OCI-LY7 (cell line): ENCODE measurements around the gene PRMT1. TPM values are rescaled to one million over a fixed set of nuclear protein-coding genes. Genes with fewer than 3 reads are reported as not detected.

ENCODE experiments used
- BruUV-seq: library from RNA; stranded (reverse); fragments of 400-500 nt; replicated peaks from 2 replicates; lab custom pipeline; 2021; lab: Mats Ljungman, UMichigan
- CTCF ChIA-PET: fragments of 300-600 bp; sonication (Branson Sonifier 250); formaldehyde crosslinking; loops from one replicate; lab custom pipeline; 2022; ENCODE audit warnings: antibody characterized with exemption; ENCODE audit not compliant: unreplicated experiment; lab: Charles Lee
- POLR2A ChIA-PET: fragments of 300-600 bp; sonication (Branson Sonifier 250); formaldehyde crosslinking; loops from one replicate; lab custom pipeline; 2022; ENCODE audit warnings: antibody characterized with exemption; lab: Charles Lee
- DNase-seq: peaks from one replicate; pipeline ENCODE4 v3.0.0-alpha.2; 2015; ENCODE audit warnings: low spot score
- H2AFZ ChIP-seq: fragments of 200-600 bp; sonication (generic), shearing (Covaris generic); 2 replicates; pipeline ENCODE4 v1.6.1; 2014; ENCODE audit warnings: mild to moderate bottlenecking, antibody characterized with exemption, low read length, moderate library complexity
- H3K27ac ChIP-seq: fragments of 200-600 bp; sonication (generic); 2 replicates; pipeline ENCODE4 v1.5.1; 2014; ENCODE audit warnings: mixed run types, low read depth, mild to moderate bottlenecking, moderate library complexity, low read length, inconsistent platforms; ENCODE audit not compliant: poor library complexity, severe bottlenecking
- H3K36me3 ChIP-seq: fragments of 200-600 bp; sonication (generic); 2 replicates; pipeline ENCODE4 v1.6.1; 2014; ENCODE audit warnings: mild to moderate bottlenecking, antibody characterized with exemption, low read length, moderate library complexity, mixed read lengths; ENCODE audit not compliant: insufficient read depth
- H3K4me1 ChIP-seq: fragments of 200-600 bp; sonication (generic); 2 replicates; pipeline ENCODE4 v1.5.1; 2014; ENCODE audit warnings: mild to moderate bottlenecking, low read length; ENCODE audit not compliant: insufficient read depth, poor library complexity, severe bottlenecking
- H3K4me2 ChIP-seq: fragments of 200-600 bp; sonication (generic); 2 replicates; pipeline ENCODE4 v1.6.1; 2014; ENCODE audit warnings: mild to moderate bottlenecking, low read length
- H3K4me3 ChIP-seq: fragments of 200-600 bp; sonication (generic); 2 replicates; pipeline ENCODE4 v1.5.1; 2014; ENCODE audit warnings: mild to moderate bottlenecking, low read depth, low read length; ENCODE audit not compliant: poor library complexity, severe bottlenecking
- H3K79me2 ChIP-seq: fragments of 200-600 bp; sonication (generic); 2 replicates; pipeline ENCODE4 v1.6.1; 2016; ENCODE audit warnings: low read depth, mild to moderate bottlenecking, low read length, moderate library complexity, mixed read lengths; ENCODE audit not compliant: insufficient read depth
- H3K9me2 ChIP-seq: fragments of 200-600 bp; sonication (generic); 2 replicates; pipeline ENCODE4 v1.6.1; 2016; ENCODE audit warnings: mild to moderate bottlenecking, low read length, mixed read lengths; ENCODE audit not compliant: insufficient read depth
- H3K9me3 ChIP-seq: fragments of 200-600 bp; sonication (generic); 2 replicates; pipeline ENCODE4 v1.6.1; 2014; ENCODE audit warnings: mild to moderate bottlenecking, mixed run types, low read length, mixed read lengths
- H4K20me1 ChIP-seq: fragments of 200-600 bp; sonication (generic); 2 replicates; pipeline ENCODE4 v1.6.1; 2014; ENCODE audit warnings: mild to moderate bottlenecking, antibody characterized with exemption, low read length, moderate library complexity, mixed read lengths; ENCODE audit not compliant: insufficient read depth
- EZH2phosphoT487 ChIP-seq: fragments of 200-600 bp; sonication (generic); IDR thresholded peaks from 2 replicates; pipeline ENCODE4 v1.6.1; 2018; ENCODE audit warnings: low read depth, borderline replicate concordance, mild to moderate bottlenecking, mixed run types, antibody characterized with exemption, low read length, moderate library complexity, mixed read lengths
- intact Hi-C: fragments of 100-400 bp; cut with micrococcal nuclease; formaldehyde crosslinking; loops from one replicate; pipeline ENCODE4 v1.10.0; 2022; ENCODE audit not compliant: unreplicated experiment
- total RNA-seq, 2 experiments: library from RNA; depleted of rRNA in 1 of 2; stranded (reverse); fragments of >200 nt in 1 of 2; shearing (Covaris generic) in 1 of 2; gene quantifications; 2 replicates each; pipeline ENCODE4 v1.2.3, GENCODE V29; 2014 to 2022
- TF ChIP-seq, protein P1 (sequence below): fragments of 200-600 bp; sonication (generic); conservative IDR thresholded peaks from 2 replicates; pipeline ENCODE4 v1.5.1; 2014; ENCODE audit warnings: mild to moderate bottlenecking, antibody characterized with exemption, low read length, moderate library complexity, mixed read lengths

PRMT1 gene
- total RNA-seq, 2 experiments from 2014 or later, result 266 to 403 TPM

DNA sequence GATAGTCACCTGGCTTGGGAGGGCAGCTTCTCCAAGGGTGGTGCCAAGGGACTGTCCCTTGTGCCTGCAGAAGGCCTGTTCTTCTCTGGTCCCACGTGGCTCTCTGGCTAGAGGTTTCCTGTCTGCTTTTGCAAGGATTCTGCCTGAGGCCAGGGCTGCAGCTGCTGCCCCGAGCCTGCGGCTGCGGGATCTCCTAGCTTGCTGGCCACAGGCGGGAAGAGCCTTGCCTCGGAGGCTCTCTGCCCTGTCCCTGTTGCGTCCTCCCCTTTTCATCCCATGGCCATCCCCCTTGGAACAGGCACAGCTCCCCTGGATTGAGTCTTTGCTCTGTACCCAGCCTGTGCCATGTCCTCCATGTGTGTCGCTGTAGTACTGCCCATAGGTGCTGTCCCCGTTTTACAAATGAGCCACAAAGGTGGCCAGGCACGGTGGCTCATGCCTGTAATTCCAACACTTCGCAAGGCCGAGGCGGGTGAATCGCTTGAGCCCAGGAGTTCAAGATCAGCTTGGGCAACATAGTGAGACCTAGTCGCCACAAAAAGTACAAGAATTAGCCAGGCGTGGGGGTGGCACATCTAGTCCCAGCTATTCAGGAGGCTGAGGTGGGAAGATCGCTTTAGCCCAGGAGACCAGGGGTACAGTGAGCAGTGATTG lies 20.5 kb upstream of the PRMT1 start:
- POLR2A ChIA-PET, result interaction anchor here (0.6 to 1.9 kb wide), 2 partner anchors 15 to 19 kb away, joined by 5 read pairs; partner anchors contain the start of gene SCAF1
- Histone ChIP-seq H3K4me1 (no peaks in the 10 kb centered on the region), H2AFZ (no peak overlapping the region), H3K27ac (no peak overlapping the region), H4K20me1 (no peaks in the 10 kb centered on the region), H3K4me2 (no peak overlapping the region), H3K9me3 (no peaks in the 10 kb centered on the region), H3K9me2 (no peaks in the 10 kb centered on the region), H3K36me3 (peaks cover 86% of the 10 kb centered on the region), H3K79me2 (no peaks in the 10 kb centered on the region), H3K4me3 (no peak overlapping the region)
- BruUV-seq, result no TSS peak
- intact Hi-C loops, result no loop called here
- TF ChIP-seq EZH2phosphoT487, result no peak
- TF ChIP-seq, protein P1, sequence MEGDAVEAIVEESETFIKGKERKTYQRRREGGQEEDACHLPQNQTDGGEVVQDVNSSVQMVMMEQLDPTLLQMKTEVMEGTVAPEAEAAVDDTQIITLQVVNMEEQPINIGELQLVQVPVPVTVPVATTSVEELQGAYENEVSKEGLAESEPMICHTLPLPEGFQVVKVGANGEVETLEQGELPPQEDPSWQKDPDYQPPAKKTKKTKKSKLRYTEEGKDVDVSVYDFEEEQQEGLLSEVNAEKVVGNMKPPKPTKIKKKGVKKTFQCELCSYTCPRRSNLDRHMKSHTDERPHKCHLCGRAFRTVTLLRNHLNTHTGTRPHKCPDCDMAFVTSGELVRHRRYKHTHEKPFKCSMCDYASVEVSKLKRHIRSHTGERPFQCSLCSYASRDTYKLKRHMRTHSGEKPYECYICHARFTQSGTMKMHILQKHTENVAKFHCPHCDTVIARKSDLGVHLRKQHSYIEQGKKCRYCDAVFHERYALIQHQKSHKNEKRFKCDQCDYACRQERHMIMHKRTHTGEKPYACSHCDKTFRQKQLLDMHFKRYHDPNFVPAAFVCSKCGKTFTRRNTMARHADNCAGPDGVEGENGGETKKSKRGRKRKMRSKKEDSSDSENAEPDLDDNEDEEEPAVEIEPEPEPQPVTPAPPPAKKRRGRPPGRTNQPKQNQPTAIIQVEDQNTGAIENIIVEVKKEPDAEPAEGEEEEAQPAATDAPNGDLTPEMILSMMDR, result no peak
- CTCF ChIA-PET, result no interaction called here
- no peak for DNase-seq

GRCh38 chr19:49657493-49658138 lies 19.5 kb upstream of the PRMT1 start:
- intact Hi-C loops, result no loop called here
- no peaks in the 10 kb centered on the region for H3K4me1 ChIP-seq
- H3K9me3 ChIP-seq, result no peaks in the 10 kb centered on the region
- no peak overlapping the region for H3K27ac ChIP-seq
- H3K4me3 ChIP-seq, result no peak overlapping the region
- H4K20me1 ChIP-seq, result no peaks in the 10 kb centered on the region
- H3K36me3 ChIP-seq, result peaks cover 91% of the 10 kb centered on the region
- no peak for TF ChIP-seq EZH2phosphoT487
- TF ChIP-seq, protein P1, result no peak
- DNase-seq, result no peak
- H3K4me2 ChIP-seq, result no peak overlapping the region
- ChIA-PET CTCF (no interaction called here), POLR2A (interaction anchor here (0.5 kb wide), 1 partner anchor 9 kb away, joined by 3 read pairs; no protein-coding TSS in a partner anchor)
- no TSS peak for BruUV-seq
- H3K79me2 ChIP-seq, result no peaks in the 10 kb centered on the region
- no peak overlapping the region for H2AFZ ChIP-seq
- no peaks in the 10 kb centered on the region for H3K9me2 ChIP-seq

DNA sequence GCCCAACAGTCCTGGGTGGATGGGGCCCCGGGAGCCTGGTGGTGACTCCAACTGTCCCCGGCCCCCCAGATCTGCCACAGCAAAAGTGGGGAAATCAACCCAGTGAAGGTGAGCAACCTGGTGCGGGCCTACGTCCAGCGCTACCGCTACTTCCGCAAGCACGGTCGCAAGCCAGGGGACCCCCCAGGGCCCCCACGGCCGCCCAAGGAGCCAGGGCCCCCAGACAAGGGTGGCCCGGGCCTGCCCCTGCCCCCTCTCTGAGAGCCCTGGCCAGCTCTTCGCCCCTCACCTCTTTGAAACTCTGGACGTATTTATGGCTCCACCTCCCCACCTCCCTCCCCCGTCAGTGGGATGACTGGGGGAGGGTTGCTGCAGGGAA lies 18.9 kb upstream of the PRMT1 start:
- CTCF ChIA-PET, result no interaction called here
- H3K27ac ChIP-seq, result no peak overlapping the region
- POLR2A ChIA-PET, result interaction anchor here (0.5 kb wide), 1 partner anchor 9 kb away, joined by 3 read pairs; no protein-coding TSS in a partner anchor

More for the DNA sequence above, 18.9 kb upstream of the PRMT1 start:
- Histone ChIP-seq H4K20me1 (no peaks in the 10 kb centered on the region), H2AFZ (no peak overlapping the region), H3K9me3 (no peaks in the 10 kb centered on the region), H3K4me3 (no peak overlapping the region), H3K79me2 (no peaks in the 10 kb centered on the region), H3K4me1 (no peaks in the 10 kb centered on the region), H3K36me3 (peaks cover 91% of the 10 kb centered on the region), H3K4me2 (no peak overlapping the region), H3K9me2 (no peaks in the 10 kb centered on the region)
- DNase-seq, result no peak
- TSS peak; percentile 67 for BruUV-seq
- intact Hi-C loops, result no loop called here
- TF ChIP-seq EZH2phosphoT487, result no peak
- TF ChIP-seq, protein P1, result no peak
